NCI-H2227 treated with DMSO at 0.1 percent for 48 hours (cell line): ENCODE data around the gene DNM2.
"Not testable (repeated sequence)": the region's sequence is repeated elsewhere in the genome, so short reads cannot be mapped to it uniquely, and the experiment has no call there.

ENCODE experiments used
- DNase-seq: peaks from one replicate; lab custom pipeline; 2025; lab: John Stamatoyannopoulos, UW

Gene DNM2

DNA sequence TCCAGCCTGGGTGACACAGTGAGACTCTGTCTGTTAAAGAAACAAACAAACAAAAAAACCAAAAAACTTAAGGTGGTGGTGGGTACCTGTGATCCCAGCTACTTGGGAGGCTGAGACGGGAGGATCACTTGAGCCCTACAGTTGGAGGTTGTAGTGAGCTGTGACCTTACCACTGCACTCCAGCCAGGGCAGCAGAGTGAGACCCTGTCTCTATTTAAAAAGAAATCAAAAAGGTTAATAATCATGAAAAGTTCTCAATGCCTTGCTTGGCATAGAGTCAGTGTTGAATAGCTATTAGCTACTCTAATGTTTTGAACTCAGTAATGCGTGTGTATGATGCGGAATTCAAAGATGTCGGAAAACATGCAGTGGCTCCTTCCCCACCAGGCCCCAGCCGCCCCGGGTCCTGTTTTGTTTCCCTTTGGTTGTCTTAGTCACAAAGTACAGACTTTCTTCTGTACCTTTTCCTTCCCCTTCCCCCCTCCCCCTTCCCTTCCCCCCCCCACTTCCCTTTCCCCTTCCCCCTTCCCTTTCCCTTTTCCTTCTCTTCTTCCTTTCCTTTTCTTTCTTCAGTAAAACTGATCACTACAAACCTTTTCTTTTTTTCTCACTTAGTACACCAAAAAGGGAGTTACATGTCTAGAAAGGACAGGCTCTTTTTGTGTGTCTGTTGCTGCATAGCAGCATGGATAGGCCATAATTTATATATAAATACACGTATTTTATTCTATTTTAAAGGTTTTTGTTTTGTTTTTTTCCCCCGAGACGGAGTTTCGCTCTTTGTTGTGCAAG, 35.2 kb downstream of the DNM2 start:
- no peak for DNase-seq

GRCh38 chr19:10756371-10756770, 38.5 kb downstream of the DNM2 start:
- DNase-seq = no peak

GRCh38 chr19:10756791-10757190, 38.9 kb downstream of the DNM2 start:
- DNase-seq = no peak

GRCh38 chr19:10758050-10758449, 40.2 kb downstream of the DNM2 start:
- DNase-seq = not testable (repeated sequence)

- no peak for DNase-seq
Measured at GRCh38 chr19:10758978-10759377, 41.1 kb downstream of the DNM2 start.

DNA sequence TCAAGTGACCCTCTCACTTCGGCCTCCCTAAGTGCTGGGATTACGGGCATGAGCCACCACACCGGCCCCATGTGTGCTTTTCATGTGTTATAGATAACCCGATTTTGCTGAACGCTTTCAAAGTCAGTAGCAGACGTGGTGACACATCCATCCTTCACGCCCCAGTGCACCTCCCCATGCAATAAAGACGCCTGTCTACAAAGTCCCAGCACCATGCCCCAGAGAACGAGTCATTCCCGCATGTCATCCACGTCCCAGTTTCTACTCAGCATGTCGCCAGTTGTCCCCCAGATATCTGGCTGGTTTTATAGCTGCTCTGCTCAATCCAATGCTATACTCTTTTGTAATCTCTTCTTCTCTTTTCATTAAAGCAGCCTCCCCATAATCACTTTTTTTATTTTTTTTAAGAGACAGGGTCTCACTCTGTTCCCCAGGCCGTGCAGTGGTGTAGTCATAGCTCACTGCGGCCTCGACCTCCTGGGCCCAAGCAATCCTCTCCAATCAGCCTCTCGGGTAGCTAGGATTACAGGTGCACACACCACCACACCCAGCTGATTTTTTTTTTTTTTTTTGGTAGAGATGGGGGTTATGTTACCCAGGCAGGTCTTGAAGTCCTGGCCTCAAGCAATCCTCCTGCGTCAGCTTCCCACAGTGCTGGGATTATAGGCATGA, 42.5 kb downstream of the DNM2 start:
- DNase-seq = no peak

- no peak for DNase-seq
Measured at GRCh38 chr19:10761443-10762250, 43.8 kb downstream of the DNM2 start.

GRCh38 chr19:10762656-10763055, 44.8 kb downstream of the DNM2 start:
- DNase-seq = no peak

DNA sequence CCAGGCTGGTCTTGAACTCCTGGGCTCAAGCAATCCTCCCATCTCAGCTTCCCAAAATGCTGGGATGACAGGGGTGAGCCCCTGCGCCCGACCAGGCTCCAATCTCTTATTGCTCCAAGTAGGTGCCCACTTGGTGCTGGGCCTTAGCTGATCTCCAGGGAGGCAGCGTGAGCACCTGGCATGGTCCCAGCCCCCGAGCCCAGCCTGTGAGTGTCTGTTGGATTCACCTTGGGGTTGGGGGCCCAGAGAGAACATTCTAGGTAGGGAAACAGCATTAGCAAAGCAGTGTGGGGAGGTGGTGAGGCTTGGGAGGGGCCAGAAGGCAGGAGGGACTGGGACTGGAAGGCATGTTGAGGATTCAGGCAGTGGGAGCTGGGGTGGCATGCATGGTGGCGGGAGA, 45.5 kb downstream of the DNM2 start:
- no peak for DNase-seq

DNA sequence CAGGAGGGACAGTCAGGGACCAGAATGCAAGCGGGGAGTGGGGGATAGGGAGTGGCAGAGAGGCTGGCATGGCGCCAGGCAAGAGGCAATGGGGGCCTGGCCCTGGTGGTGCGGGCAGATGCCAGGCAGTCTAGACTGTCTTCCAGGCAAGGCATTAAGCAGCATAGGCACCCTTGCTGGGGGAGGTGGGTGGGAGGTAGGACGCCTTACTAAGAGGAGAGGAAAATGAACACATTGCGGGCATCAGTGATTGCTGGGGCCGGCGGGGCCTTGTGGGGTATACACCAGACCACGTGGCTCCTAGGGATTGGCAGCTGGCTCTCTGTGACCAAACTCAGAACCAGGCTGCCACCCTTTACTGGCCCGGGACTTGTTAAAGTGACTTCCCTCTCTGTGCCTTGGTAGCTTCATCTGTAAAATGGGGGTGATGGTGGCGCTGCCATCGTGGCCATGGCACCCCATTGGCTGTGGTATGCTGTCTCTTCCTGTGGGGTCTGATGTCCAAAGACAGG, 46.0 kb downstream of the DNM2 start:
- no peak for DNase-seq

DNA sequence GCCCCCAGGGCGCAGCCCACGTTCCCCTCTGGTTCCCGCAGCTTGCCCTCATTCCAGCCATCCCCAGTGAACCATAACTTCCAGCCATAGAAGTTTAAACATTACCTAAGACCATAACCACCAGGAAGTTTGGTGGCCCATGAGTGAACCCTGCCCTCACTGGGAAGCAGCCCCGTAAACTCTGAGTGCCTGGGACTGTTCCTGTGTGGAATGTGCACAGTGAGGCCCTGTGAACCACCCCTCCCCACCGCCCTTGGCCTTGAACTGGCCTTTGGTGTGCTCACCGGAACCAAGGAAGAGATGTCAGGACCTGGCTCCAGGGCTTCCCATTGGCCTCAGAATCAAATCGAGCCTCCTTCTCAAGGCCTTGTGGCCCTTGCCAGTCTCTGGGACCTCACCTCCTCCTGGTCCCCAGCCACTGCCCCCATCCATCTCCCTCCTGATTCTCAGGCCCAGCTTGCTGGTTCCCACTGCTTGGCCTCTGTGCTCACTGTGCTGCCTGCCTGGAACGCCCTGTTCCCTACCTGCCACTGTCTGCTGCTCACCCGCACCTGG, 46.5 kb downstream of the DNM2 start:
- no peak for DNase-seq

DNA sequence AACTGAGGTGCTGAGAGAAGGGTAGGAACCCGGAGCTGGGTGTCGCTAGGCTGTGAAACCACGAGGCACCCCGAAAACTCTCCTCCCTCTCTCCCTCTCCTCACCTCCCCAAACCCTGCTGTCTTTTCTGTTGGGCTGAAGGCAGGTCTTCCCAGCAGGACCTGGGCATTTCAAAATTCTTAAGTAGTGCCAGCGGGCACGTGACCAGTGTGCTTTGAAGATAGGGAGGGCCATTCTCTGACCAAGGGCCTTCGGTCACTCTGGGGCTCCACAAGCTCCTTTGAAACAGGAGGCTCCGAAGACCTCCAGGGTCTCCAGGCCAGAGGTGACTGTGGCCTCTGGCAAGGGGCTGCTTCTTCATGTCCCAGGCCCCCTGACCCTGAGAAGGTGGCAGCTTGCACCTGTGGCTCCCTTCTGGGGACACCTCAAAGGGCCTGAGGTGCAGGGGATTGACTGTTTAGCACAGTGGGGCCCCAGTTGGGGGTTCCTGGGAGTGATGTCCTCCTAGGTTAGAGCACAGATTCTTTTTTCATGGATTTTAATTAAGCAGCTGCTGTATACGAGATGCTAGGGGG, 48.3 kb downstream of the DNM2 start:
- no peak for DNase-seq

GRCh38 chr19:10766671-10767201, 48.9 kb downstream of the DNM2 start:
- DNase-seq = no peak

DNA sequence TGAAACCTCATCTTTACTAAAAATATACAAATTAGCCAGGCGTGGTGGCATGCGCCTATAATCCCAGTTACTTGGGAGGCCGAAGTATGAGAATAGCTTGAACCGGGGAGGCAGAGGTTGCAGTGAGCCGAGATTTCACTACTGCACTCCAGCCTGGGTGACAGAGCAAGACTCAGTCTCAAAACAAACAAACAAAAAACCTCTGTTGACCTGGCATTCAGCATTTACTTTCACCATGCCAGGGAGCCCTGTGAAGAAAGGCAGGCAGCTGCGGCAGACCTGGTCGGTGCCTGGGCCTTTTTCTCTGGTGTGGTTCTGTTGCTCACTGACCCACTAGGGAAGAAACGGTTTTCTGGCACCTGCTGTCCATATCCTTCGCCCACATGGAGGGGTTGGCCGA, 49.8 kb downstream of the DNM2 start:
- DNase-seq = no peak

- no peak for DNase-seq
Measured at GRCh38 chr19:10768369-10768768, 50.5 kb downstream of the DNM2 start.

DNA sequence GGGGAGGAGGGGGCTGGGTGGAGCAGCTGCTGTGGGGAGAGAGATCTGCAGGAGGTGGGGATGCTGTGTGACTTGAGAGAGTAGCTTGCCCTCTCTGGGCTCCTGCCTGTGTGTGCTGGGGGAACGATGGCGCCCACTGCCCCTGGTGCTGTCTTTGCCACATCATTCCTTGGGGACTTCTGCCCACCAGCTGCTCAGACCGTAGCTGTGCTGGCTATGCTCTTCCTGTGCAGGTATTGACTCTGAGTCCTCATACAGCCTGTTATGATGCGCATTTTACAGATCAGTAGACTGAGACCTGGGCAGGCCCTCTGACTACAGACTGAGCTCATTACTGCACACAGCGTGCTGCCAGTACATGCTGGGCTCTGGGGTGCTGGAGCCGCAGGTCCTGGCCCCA, 51.1 kb downstream of the DNM2 start:
- no peak for DNase-seq

DNA sequence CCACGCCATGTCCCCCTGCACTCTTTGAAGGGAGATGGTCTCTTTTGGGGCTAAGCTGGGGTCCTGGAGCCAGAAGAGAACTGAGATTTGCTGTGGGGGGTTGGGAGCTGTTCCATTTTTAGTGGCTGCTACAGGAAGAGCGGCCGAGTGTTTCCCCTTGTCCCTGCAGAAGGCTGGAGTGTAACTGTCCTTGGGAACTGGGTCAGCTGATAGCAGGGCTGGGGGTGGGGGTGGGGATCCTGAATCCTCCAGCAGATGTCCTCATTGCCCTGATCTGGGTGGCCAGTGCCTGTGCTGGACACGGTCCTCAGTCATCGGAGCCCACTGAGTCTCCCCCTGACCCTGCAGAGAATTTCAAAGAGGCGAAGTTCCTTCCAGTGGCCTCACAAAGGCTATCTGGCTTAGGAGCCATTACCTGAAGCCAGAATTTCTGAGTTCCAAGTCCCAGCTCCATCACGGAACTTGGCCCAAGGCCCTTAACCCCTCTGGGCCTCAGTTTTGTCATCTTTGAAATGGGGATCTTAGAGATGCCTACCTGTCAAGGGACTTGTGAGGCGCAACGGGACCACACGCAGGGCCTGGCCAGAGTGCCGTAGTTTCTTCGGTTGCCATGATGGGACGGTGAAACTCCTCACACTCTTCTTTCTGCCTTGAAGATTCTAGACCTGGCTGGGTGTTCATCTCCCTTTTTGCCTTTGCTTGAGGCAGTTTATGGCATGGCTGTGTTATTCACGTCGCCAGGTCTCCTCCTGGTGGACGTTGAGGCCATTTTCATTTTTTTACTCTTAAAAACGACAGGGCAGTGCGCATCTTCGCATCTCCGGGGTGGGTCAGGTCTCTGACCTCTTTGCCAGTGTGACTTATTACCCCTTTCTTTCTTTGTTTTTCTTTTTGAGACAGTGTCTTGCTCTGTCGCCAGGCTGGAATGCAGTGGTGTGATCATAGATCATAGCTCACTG, 51.9 kb downstream of the DNM2 start:
- no peak for DNase-seq

- no peak for DNase-seq
Measured at GRCh38 chr19:10773969-10774368, 56.1 kb downstream of the DNM2 start.

- no peak for DNase-seq
Measured at GRCh38 chr19:10774893-10775292, 57.0 kb downstream of the DNM2 start.

GRCh38 chr19:10776900-10777650, 59.2 kb downstream of the DNM2 start:
- no peak for DNase-seq
